Erythroblast (primary cell): Measurements from ENCODE around the gene TMC1.

Experiments used
- GATA1 ChIP-seq: IDR thresholded peaks from 2 replicates; pipeline ENCODE4 v1.6.1; 2011; ENCODE audit warnings: low read depth, mild to moderate bottlenecking, control low read depth, low read length, moderate library complexity
- POLR2A ChIP-seq: IDR thresholded peaks from 2 replicates; pipeline ENCODE4 v1.6.1; 2011; ENCODE audit warnings: mild to moderate bottlenecking, low read length

DNA sequence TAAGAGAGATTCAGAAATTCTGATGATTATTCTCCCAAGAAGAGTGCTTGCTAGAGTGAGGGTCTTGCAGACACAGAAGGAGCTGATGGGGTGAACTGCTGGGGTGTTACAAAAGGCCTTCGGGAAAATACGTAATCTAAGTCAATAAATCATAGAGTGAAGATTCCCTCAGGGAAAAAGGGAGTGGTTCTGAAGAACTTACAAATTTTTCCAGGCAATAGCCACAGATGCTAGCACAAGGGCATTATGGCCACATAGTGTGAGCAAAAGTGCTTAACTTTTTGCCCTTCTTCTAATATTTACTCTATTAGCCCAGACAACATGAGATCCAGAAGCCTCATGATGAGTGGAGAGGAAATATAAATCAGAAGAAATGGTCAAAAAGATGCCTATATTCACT lies 137.3 kb downstream of the TMC1 start:
- TF ChIP-seq POLR2A (no peak), GATA1 (no peak)
